HG03432 (cell line): ENCODE results near the gene CHIT1.

Experiments
- ATAC-seq: cut with Tn5 transposase; IDR thresholded peaks from one replicate; pipeline ENCODE4 v1.9.1; 2021; ENCODE audit warnings: mild to moderate bottlenecking, moderate library complexity; ENCODE audit not compliant: unreplicated experiment

CHIT1 gene

DNA sequence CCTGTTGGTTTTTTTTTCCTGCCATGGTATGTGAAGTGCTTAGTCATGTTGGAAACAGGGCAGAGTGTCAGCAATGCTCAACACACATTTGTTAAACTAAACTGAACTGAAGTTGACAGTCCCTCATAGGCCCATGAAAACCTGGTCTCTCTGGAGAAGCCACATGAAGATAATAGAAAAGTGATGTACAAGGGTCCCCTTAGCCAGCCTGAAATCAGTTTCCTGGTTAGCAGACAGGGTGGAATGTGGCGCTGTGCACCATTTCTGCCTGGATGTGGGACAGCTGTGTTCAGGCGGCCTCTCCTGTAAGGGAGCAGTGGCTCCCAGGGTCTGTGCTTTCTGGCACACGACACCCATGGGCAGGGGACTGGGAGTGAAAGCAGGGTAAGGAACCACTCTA lies 33.1 kb downstream of the CHIT1 start:
- no peak for ATAC-seq

DNA sequence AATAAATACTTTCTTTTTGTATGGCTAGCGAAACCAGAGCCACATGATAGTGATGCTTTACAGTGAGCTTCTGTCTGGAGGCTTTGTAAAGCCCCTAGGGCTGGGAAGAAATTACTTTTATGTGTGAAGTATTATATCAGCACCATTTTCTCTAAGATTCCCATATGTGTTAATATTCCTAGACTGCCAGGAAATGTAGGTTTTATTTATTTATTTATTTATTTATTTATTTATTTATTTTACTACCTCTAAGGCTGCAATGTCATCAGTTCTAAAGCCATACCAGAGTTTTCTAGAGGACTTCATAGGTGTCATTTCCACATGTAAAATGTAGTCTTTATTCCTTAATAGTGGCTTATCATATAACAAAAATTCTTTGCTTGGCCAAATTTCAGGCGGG lies 38.5 kb downstream of the CHIT1 start:
- no peak for ATAC-seq

DNA sequence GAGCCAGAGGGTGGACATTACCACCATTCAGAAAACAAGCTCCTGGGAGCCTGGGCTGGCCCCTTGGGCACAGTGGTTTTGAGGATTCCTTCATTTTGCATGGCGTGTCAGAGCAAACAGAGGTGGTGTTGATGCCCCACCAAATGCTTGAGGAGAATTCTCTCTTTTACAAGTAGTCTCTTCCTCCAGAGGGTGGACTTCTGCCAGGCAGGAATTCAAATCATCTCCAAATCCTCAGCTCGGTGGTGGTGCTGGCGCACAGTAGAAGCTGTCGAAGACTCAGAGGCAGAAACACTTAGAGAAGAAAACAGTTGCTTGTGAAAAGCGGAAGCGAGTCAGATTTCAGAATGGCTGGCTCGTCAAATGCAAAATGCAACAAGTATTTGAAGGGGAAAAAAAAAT lies 39.5 kb downstream of the CHIT1 start:
- no peak for ATAC-seq

DNA sequence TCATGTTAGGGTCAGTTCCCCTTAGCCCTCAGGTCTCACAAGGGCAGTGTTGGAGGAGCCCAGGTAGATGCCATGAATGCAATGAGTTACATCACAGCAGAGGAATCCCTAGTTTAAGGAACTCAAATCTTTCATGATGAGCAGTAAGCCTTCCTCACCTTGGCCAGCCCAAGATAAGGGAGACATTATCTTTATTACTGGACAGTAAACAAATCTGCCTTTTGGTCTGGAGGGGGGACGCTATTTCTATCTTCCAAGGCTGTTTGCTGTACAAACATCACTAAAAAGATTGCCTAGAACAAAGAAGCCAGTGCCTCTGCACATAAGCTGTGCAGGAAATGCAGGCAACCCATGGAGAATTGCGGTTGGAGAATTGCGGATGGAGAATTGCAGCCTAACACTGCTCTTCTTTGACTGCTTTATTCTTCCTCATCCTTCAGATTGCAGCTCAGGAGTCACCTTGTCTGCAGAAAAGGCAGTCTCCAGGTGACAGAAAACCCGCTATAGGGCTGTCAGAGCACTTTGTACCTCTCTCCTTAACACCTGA lies 40.7 kb downstream of the CHIT1 start:
- no peak for ATAC-seq

DNA sequence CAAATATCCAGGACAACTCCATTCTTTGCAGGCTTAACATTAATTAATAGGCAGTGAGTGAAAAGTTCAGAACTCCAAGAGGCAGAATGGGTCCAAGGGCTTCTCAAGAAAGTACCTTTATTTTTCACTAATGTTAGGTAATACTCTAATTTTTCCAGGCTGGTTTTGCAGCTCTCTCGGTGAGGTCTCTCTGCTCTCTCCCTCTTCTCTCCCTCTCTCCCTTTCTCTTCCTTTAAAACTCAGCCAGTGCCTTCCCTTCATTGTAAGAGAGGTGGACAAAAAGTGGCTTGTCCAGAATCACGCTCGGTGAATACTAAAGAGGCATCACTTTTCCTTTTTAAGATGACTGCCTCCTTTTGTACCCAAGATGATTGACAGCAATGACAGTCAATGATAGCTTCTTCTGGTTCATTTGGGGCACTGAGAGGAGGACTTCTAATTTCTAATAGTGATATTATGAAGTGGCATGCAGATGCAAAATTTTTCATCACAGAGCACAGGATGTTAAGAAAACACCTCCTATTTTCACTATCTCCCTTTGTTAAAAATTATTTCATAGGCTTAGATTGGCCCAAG lies 41.7 kb downstream of the CHIT1 start:
- no peak for ATAC-seq

DNA sequence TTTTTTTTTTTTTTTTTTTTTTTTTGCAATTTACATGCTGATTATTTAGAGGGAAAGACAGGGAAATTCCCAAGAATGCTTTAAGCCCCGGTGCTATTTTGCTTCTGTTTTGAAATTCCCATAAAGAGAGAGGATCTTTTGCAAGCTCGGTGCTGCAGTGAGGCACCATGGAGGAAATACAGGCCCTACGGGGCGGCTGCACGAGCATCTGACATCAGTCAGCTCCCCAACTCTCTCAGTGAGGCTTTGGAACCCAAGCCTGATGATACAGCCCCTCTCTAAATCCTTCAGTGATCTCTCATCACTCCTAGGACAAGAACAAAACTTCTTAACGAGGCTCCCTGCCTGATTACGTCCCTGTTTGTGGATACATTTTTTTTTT lies 42.2 kb downstream of the CHIT1 start:
- no peak for ATAC-seq

DNA sequence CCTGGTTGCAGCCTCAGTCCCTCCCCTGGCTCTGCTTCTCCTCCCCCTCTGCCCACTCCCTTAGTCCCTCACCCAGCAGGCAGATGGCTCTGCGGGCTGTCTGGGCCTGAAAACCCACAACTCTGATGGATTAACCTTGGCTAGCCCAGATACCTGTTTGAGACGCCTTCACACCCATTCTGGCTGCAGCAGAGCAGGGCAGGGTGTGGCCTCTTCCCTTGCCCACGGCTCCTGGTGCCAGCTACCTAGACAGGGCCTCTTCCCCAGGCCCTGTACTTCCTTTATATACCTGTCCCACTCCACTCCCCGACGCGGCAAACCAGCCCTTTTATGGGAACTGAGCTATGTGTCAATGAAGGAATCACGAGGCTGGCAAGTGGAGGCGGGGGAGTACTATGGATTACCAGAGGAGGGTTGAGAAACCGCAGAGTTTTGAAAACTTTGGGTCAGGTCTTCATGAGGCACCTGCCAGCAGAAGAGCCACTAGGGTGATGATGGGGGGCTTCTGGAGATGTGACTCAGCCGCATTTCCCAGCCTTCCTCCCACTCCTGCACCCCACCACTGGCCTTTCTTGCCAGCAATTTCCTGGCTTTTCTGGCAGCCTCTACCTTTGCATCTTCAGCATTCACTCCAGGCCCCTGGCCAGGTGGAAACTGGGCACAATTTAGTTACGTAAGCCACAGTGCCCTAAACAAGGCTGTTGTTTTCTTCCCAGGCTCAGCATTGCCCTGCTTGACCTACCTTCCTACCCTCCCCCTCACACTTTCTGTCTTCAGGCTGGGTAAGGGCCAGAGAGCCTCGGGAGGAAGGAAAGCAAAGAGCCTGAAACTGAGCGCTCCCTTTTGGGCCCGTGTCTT lies 42.8 kb downstream of the CHIT1 start, which contains the start of gene CHI3L1:
CHI3L1 (minus strand) TSS at position 259 of the 858 bp plus-strand sequence; CDS start at position 178, 81 bp downstream.
- no peak for ATAC-seq

DNA sequence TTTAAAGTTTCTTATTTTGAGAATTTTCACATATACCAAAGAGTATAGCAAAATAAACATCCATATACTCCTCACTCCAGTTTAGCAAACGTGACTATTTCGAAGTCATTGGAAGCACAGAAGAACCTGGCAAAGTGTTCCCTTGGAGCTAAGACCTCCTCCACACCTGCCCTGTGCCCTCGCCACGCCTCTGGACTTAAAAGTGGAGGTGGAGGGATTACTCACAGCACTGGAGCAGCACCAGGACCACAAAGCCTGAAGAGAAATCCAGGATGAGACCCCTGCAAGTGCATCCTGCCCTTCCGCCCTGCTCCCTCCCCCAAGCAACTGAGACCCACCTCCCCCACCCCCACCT lies 43.4 kb downstream of the CHIT1 start:
- ATAC-seq: no peak

DNA sequence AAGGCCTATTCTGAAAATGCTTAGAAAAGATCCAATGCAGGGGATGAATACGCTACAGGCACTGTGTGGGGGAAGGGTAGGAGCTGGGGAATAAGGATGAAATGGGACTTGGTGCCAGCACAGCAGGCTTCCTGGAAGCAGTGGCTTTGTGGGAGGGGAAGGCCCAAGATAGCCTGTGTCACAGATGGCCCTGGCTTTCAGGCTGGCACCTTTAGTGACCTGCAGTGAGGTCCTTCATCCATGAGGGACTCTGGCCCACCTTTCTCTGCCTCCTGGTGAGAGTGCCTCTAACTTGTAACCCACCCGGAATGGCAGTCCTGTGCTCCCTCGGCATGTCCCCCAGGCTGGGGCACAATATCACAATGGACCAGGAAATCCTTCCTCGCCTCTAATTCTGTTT lies 43.9 kb downstream of the CHIT1 start:
- no peak for ATAC-seq

DNA sequence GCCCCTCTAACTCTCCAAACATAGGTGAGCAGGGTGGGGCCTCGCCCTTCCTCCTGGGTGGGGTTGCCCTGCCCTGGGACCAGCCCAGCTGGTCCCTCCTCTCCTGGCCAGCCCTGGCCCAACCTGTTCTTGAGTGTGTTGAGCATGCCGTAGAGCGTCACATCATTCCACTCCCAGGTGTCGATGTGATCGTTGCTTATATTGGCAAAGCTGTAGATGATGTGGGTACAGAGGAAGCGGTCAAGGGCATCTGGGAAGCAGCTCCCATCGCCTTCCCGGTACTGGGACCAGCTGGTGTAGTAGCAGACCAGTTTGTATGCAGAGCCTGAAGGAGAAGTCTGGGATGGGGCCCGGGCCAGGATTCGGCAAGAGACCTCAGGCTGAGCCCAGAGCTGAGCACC lies 44.4 kb downstream of the CHIT1 start:
- ATAC-seq: no peak

DNA sequence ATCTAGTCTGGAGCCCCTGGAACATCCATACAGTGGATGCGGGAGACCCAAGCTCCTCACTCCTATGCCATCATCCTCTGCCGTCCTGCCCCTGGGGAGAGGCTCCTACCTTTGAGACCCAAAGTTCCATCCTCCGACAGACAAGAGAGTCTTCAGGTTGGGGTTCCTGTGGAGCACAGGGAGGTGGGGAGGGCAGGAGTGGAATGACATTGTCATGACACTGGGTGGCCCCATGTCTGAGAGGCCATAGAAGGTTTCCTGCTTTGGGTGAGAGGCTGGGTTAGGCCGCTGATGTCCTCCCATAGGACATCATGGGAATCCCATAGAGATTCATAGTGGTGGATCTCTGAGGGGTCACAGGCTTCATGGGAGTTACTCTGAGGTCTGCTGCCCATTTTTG lies 45.0 kb downstream of the CHIT1 start:
- ATAC-seq: no peak

DNA sequence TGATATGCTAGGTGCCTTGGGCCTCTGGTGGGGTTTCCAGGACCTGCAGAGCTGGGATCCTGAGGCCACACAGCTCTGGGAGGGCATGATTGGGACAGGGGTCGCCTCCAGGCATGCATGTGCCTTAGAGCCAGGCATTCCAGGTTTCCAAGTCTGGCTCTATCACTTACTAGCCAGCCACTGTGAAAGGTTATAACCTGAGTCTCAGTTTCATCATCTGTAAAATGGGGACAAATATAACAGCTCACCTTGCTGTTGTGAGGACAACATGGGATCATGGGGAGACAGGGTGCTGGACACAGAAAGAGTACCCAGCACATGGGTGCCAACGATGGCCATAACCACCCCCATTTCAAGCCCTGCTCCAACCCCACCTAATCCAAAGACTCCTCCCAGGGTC lies 45.6 kb downstream of the CHIT1 start:
- ATAC-seq: no peak

DNA sequence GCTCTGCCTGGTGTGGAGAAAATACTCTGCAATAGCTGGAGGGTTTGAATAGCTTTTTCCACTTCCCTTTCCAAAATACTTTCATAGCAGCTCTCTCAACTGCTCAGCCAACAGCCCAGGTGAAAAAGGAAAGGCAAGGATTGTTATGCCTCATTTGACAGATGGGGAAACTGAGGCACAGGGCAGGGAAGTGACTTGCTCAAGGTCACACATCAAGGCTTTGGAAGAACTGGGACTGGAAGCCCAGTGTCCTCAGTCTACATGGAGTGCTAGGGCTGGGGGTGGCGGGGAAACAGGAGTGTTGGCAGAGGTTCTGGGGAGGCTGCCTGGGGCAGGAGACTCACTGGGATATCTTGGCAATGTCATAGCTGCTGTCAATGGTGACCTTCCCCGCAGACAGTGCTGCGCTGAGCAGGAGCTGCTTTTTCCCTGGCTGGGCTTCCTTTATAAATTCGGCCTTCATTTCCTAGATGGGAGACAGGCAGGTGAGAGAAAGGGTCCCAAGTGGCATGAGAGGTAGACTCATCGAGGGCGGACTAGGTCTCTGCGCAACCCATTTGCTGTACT lies 47.0 kb downstream of the CHIT1 start:
- ATAC-seq: no peak

DNA sequence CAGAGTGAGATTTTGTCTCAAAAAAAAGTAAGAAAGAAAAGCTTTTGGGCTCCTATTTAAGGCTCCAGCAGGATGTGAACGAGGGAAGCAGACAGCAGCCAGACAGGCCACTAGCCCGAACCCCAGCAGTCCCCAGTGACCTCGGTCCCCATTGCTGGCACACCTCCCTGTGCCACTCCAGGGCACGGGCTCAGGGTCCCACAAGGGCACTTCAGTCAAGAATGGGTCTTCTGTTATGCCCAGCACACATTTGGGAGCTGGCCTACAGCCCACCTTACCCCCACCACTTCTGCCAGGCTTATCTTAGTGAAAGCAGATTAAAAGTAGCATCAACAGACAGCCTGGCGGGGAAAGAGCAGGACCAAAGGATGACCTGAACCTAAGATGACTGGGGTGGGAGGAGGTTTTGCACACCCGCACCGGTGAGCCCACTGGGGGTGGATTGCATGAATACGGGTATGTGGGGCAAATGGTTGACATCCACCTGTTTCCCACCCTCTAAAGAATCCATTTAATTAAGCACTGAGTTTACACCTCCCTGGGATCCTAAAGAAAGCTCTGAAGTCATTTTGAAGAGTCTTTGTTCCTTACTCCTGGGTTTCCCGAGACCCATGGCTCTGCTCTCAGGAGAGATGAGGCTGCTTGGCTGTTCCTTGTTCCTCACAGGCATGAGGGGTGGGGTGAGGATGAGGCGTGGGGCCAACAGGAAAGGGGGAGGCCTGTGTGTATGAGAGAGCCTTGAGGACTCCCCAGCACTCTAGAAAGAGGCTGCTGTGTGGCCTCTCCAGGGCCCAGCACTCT lies 47.7 kb downstream of the CHIT1 start:
- no peak for ATAC-seq

DNA sequence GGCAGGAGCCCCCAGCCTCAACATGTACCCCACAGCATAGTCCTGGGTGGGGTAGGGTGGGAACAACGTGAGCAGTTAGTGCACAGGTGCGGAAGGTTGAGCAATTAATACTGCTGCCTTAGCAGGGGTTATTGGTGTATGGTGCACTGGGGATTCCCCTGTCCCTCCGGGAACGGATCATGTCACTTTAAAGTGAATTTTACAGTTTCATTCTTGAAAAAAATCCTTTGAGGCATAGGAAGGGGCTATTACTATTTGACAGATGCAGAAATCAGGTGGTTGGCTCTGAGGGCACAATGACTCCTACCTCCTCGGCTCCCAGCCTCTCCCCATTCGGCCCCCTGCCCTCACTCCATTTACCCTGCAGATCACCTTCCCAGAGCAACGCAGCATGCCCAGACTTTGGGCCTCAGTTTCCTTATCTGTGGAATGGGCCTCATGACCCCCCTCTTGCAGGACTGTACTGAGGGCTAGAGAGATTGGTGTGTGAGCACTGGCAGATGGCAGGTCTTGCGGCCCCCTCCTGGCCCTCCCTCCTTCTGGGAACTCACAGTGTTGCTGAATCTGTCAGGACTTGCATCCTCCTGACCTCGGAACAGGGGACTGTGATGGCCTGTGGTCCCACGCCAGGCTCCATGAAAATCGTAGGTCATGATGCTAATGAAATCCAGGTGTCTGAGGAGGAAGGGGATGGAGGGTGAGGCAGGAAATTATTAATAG lies 48.7 kb downstream of the CHIT1 start:
- ATAC-seq: no peak

DNA sequence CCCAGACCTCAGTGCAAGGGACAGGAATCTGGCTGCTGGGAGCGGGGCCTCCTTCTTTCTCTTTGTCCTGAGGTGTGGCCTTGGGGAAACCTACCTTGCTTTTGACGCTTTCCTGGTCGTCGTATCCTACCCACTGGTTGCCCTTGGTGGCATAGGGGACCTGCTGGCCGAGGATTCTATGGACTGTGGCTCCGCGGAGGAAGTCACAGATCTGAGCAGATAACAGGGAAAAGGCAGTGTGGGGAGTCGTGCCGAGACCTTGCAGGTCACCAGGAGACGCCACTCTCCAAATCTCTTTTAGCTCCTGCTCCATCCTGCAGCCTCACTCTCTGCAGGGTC lies 49.8 kb downstream of the CHIT1 start:
- no peak for ATAC-seq

DNA sequence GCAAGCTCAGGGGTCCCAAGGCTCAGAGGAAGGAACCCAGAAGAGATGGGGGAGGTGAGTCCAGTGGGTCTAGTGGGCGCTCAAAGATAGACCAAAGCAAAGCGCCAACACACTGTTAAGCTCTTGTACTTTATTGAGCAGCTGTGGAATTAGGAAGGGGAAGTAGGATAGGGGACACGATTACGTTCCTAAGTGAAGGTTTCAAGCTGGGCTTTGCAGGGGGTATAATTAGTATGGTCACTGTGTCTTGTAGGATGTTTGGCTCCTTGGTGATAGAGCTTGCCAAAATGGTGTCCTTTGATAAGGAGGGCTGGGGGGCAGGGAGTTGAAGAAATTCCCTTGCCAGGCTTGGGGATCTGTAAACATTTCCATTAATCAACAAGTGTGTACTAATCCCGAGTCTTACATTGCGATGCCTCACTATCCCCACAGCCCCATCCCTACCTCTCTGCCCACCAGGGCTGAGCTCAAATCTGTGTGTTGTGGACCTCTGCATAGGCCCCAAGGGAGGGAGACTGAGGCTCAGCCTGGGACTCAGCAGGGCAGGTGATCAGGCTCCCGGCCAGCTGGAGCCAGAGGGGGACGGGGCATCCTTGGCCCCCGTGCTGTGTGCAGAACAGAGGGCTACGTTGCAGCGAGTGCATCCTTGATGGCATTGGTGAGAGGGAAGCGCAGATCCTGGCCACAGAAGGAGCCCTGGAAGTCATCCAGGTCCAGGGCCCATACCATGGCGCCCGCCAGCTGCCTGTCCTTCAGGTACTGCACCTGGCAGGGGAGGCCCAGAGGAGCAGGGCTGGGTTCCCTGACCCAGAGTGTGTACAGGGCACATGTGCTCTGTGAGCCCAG lies 50.4 kb downstream of the CHIT1 start:
- ATAC-seq: no peak

DNA sequence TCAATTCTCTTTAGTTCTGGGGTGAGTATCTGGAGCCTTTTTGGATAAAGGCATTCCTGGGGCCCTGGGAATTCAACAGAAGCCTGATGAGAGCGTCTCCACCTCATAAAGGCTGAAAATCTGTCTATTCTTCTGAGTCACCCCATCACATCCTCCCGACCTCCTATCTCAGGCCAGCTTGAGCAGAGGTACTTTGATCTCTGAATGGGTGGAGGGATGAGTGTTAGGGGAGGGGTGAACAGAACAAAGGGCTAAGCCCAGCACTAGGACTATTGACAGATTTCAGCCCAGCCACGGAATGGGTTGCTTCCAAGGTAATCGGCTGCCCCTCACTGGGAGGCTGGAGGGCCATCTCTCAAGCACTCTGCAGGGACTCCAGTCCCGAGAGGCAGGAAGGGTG lies 51.4 kb downstream of the CHIT1 start:
- ATAC-seq: no peak

DNA sequence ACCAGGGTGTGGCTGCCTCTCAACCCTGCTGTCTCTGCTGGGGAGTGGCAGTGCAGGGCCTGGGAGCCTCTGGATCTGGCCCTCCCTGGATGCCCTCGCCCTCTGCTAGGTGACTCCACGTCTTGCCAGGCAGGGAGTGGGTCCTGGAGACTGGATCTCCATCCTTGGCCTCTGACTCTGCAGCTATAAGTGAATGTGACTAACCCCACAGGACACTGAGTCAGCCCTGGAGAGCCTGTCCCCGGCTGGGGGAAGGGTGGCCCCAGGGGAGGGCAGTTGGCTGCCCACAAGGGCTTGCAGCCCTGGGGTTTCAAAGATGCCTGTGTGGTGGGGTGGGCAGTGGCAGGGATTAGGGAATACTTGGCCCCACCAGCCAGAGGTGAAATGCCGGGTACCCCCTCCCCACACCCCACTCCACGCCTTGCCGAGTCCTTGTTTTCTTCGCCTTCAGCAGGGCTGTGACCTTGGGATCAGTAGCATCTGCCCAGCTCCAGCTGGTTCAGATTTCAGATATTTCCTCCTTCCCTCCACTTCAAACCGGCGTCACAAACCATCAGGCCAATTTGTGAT lies 51.9 kb downstream of the CHIT1 start:
- no peak for ATAC-seq

DNA sequence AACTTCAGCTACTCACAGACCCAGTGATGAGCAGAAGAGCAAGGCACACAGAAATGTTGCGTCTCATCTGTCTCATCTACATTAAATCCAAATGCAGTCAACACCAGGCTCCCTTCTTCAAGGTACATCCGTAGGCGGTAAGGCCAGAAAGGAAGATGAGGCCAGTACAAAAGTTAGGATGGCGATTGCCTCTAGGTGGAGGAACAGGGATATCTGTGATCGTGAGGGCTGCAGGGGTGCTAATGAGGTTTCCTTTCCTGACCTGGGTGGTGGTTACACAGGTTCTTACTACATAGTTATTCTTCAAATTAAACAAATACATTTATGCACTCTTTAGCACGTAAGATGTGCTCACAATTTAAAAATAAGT lies 52.5 kb downstream of the CHIT1 start:
- ATAC-seq: no peak
